GM19238 (cell line): ENCODE measurements around the gene GNB1L.

Source experiments
- DNase-seq: peaks from one replicate; pipeline ENCODE4 v3.0.0; 2011; ENCODE audit warnings: low spot score; ENCODE audit not compliant: insufficient read length

GNB1L gene

GRCh38 chr22:19737846-19738663, 116.6 kb downstream of the GNB1L start:
- DNase-seq: no peak

- DNase-seq: no peak
These were observed 118.8 kb downstream of the GNB1L start for GRCh38 chr22:19735665-19736510.

GRCh38 chr22:19734837-19735382, 119.8 kb downstream of the GNB1L start:
- DNase-seq: no peak

GRCh38 chr22:19734163-19734562, 120.5 kb downstream of the GNB1L start:
- DNase-seq: no peak

GRCh38 chr22:19733755-19734154, 120.9 kb downstream of the GNB1L start:
- no peak for DNase-seq
